H7 (cell line): Measurements from ENCODE around the gene SP4. TPM values are rescaled to one million over a fixed set of nuclear protein-coding genes. Genes with fewer than 3 reads are reported as not detected.

Experiments used
- DNase-seq: peaks from one replicate; pipeline ENCODE4 v3.0.0; 2012
- H3K27me3 ChIP-seq: 2 replicates; pipeline ENCODE4 v1.6.0; 2011; ENCODE audit warnings: mild to moderate bottlenecking, low read length; ENCODE audit not compliant: control insufficient read depth, insufficient read depth
- H3K36me3 ChIP-seq: replicated peaks from 2 replicates; pipeline ENCODE4 v1.5.1; 2011; ENCODE audit warnings: low read length; ENCODE audit not compliant: control insufficient read depth, insufficient read depth
- H3K4me3 ChIP-seq: 2 replicates; pipeline ENCODE4 v1.5.1; 2011; ENCODE audit warnings: low read depth, mild to moderate bottlenecking, control low read depth, low read length, moderate library complexity; ENCODE audit not compliant: insufficient read depth
- total RNA-seq: library from RNA; depleted of rRNA; stranded (reverse); fragments of >200 nt; shearing (Covaris generic); gene quantifications from 2 replicates; pipeline ENCODE4 v1.2.3, GENCODE V29; 2014

The SP4 gene
- total RNA-seq, 1 experiment from 2014 or later = 21.2 TPM

- no peak overlapping the region for H3K4me3 ChIP-seq
- no peaks in the 10 kb centered on the region for H3K27me3 ChIP-seq
- H3K36me3 ChIP-seq = peaks cover 3% of the 10 kb centered on the region
- no peak for DNase-seq
Measured at GRCh38 chr7:21463524-21463923, 35.6 kb downstream of the SP4 start.

GRCh38 chr7:21468969-21469368, 41.1 kb downstream of the SP4 start:
- H3K4me3 ChIP-seq = no peak overlapping the region
- no peaks in the 10 kb centered on the region for H3K27me3 ChIP-seq
- H3K36me3 ChIP-seq = no peaks in the 10 kb centered on the region
- no peak for DNase-seq

- Histone ChIP-seq H3K27me3 (no peaks in the 10 kb centered on the region), H3K36me3 (no peaks in the 10 kb centered on the region), H3K4me3 (no peak overlapping the region)
- no peak for DNase-seq
Measured at GRCh38 chr7:21469894-21470293, 42.0 kb downstream of the SP4 start.

GRCh38 chr7:21472029-21472428, 44.1 kb downstream of the SP4 start:
- no peaks in the 10 kb centered on the region for H3K27me3 ChIP-seq
- no peaks in the 10 kb centered on the region for H3K36me3 ChIP-seq
- no peak overlapping the region for H3K4me3 ChIP-seq
- DNase-seq = no peak

GRCh38 chr7:21476429-21476828, 48.5 kb downstream of the SP4 start:
- no peaks in the 10 kb centered on the region for H3K36me3 ChIP-seq
- no peaks in the 10 kb centered on the region for H3K27me3 ChIP-seq
- H3K4me3 ChIP-seq = no peak overlapping the region
- DNase-seq = no peak

- H3K27me3 ChIP-seq = no peaks in the 10 kb centered on the region
- no peak overlapping the region for H3K4me3 ChIP-seq
- no peaks in the 10 kb centered on the region for H3K36me3 ChIP-seq
- DNase-seq = no peak
Measured at GRCh38 chr7:21480693-21481403, 53.0 kb downstream of the SP4 start.

- Histone ChIP-seq H3K4me3 (no peak overlapping the region), H3K36me3 (no peaks in the 10 kb centered on the region), H3K27me3 (no peaks in the 10 kb centered on the region)
- no peak for DNase-seq
Measured at GRCh38 chr7:21486511-21486910, 58.6 kb downstream of the SP4 start.

GRCh38 chr7:21495731-21496130, 67.8 kb downstream of the SP4 start:
- H3K36me3 ChIP-seq = no peaks in the 10 kb centered on the region
- DNase-seq = no peak
- no peak overlapping the region for H3K4me3 ChIP-seq
- no peaks in the 10 kb centered on the region for H3K27me3 ChIP-seq

- no peaks in the 10 kb centered on the region for H3K27me3 ChIP-seq
- H3K36me3 ChIP-seq = no peaks in the 10 kb centered on the region
- H3K4me3 ChIP-seq = no peak overlapping the region
- DNase-seq = peak; percentile 39
Measured at GRCh38 chr7:21497072-21497471, 69.2 kb downstream of the SP4 start.

GRCh38 chr7:21500117-21500832, 72.4 kb downstream of the SP4 start:
- H3K36me3 ChIP-seq = no peaks in the 10 kb centered on the region
- H3K4me3 ChIP-seq = no peak overlapping the region
- H3K27me3 ChIP-seq = no peaks in the 10 kb centered on the region
- DNase-seq = no peak

GRCh38 chr7:21504021-21504420, 76.1 kb downstream of the SP4 start:
- no peak for DNase-seq

GRCh38 chr7:21507627-21508343, 79.9 kb downstream of the SP4 start:
- DNase-seq = peak; percentile 33
- Histone ChIP-seq H3K36me3 (peaks cover 2% of the 10 kb centered on the region), H3K4me3 (no peak overlapping the region), H3K27me3 (no peaks in the 10 kb centered on the region)

More at GRCh38 chr7:21504021-21504420, 76.1 kb downstream of the SP4 start:
- Histone ChIP-seq H3K36me3 (peaks cover 2% of the 10 kb centered on the region), H3K27me3 (no peaks in the 10 kb centered on the region), H3K4me3 (no peak overlapping the region)

- Histone ChIP-seq H3K36me3 (peaks cover 2% of the 10 kb centered on the region), H3K27me3 (no peaks in the 10 kb centered on the region), H3K4me3 (no peak overlapping the region)
- DNase-seq = no peak
Measured at GRCh38 chr7:21508538-21508937, 80.7 kb downstream of the SP4 start.

- Histone ChIP-seq H3K27me3 (no peaks in the 10 kb centered on the region), H3K4me3 (no peak overlapping the region), H3K36me3 (no peaks in the 10 kb centered on the region)
- no peak for DNase-seq
Measured at GRCh38 chr7:21514062-21514461, 86.2 kb downstream of the SP4 start.

- H3K36me3 ChIP-seq = no peaks in the 10 kb centered on the region
- H3K4me3 ChIP-seq = no peak overlapping the region
- no peaks in the 10 kb centered on the region for H3K27me3 ChIP-seq
- no peak for DNase-seq
Measured at GRCh38 chr7:21524680-21525079, 96.8 kb downstream of the SP4 start.
